Measurements from ENCODE around the gene DPP10.
"Not testable (repeated sequence)": the region's sequence is repeated elsewhere in the genome, so short reads cannot be mapped to it uniquely, and the experiment has no call there.

Gene DPP10

GRCh38 chr2:114821055-114821454 is 378.6 kb downstream of the DPP10 start:
- no peak for FAIRE-seq

- FAIRE-seq: no peak
Observed at GRCh38 chr2:114843963-114844362, 401.5 kb downstream of the DPP10 start.

GRCh38 chr2:114857196-114857595 is 414.8 kb downstream of the DPP10 start:
- no peak for FAIRE-seq

- no peak for FAIRE-seq
Observed at GRCh38 chr2:114859726-114860510, 417.5 kb downstream of the DPP10 start.

- no peak for FAIRE-seq
Observed at GRCh38 chr2:114862243-114862642, 419.8 kb downstream of the DPP10 start.

GRCh38 chr2:114864901-114865300 is 422.5 kb downstream of the DPP10 start:
- no peak for FAIRE-seq

GRCh38 chr2:114880046-114880445 is 437.6 kb downstream of the DPP10 start:
- no peak for FAIRE-seq

- no peak for FAIRE-seq
Observed at GRCh38 chr2:114919985-114920384, 477.5 kb downstream of the DPP10 start.

- no peak for FAIRE-seq
Observed at GRCh38 chr2:114922076-114922475, 479.6 kb downstream of the DPP10 start.

GRCh38 chr2:114925296-114926255 is 483.1 kb downstream of the DPP10 start:
- no peak for FAIRE-seq

GRCh38 chr2:114926303-114926702 is 483.9 kb downstream of the DPP10 start:
- FAIRE-seq: no peak

- no peak for FAIRE-seq
Observed at GRCh38 chr2:114929225-114929624, 486.8 kb downstream of the DPP10 start.

- no peak for FAIRE-seq
Observed at GRCh38 chr2:114933671-114934241, 491.3 kb downstream of the DPP10 start.

- no peak for FAIRE-seq
Observed at GRCh38 chr2:114935031-114935430, 492.6 kb downstream of the DPP10 start.

GRCh38 chr2:114937366-114937930 is 495.0 kb downstream of the DPP10 start:
- FAIRE-seq: no peak

GRCh38 chr2:114940785-114941458 is 498.5 kb downstream of the DPP10 start:
- FAIRE-seq: no peak

- FAIRE-seq: no peak
Observed at GRCh38 chr2:114949228-114949804, 506.9 kb downstream of the DPP10 start.

- no peak for FAIRE-seq
Observed at GRCh38 chr2:114960389-114960788, 517.9 kb downstream of the DPP10 start.

- FAIRE-seq: no peak
Observed at GRCh38 chr2:114962532-114962931, 520.1 kb downstream of the DPP10 start.

GRCh38 chr2:114968748-114969400 is 526.4 kb downstream of the DPP10 start:
- no peak for FAIRE-seq

GRCh38 chr2:115004321-115004720 is 561.9 kb downstream of the DPP10 start:
- not testable (repeated sequence) for FAIRE-seq
